ENCODE data around the gene DRAXIN.

Gene DRAXIN

DNA sequence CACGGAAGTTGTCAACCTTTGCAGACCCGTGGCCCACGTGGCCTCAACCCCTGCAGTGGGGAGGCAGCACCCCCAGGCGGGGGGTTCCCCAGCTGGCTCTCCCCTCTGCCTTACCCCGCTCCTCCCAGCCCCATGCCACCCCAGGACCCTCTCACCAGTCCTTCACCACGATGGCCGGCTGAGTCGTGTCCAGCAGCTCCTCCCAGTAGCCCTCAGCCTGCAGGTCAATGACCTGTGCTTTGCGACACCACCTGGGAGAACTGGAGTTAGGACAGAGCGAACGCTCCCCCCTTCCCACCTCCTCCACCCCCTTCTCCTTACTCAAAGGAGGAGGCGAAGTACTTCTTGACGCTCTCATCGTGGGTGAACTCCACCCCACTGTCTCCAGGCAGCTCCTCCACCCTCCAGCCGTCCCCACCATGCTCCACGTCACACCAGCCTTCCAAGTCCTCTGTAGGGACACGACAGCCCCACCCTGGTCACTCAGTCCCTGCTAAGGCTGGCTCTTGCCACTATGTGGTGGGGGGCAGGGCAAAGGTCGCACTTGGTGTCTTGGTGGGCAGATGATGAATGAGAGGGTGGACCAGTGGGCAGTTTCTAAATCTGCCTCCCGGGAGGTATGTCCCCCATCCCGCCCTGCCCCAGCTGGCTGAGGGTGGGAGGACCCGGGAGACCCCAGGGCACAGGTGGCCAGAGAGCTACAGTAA is 41.7 kb upstream of the DRAXIN start:
- H3K4me3 ChIP-seq (ENCODE audit: low read depth, low read length), result no peak overlapping the region
- peak; percentile 29; the same call in 1 of the 2 replicates for TF ChIP-seq ZFHX2 (tag by site-specific recombination; conservative IDR thresholded peaks at IDR 0.05)
- TF ChIP-seq ZBTB21 (tag by site-specific recombination; IDR thresholded peaks at IDR 0.05), result no peak
- no peak for TF ChIP-seq AEBP2 (tag by site-specific recombination; IDR thresholded peaks at IDR 0.05; ENCODE audit: borderline replicate concordance)
- peak; percentile 70 for TF ChIP-seq EGR2 (tag by site-specific recombination; IDR thresholded peaks at IDR 0.05; ENCODE audit: low read depth)
- 0 out of 2 replicates have a peak, but pooled peaks have one; percentile 6 for TF ChIP-seq ZNF624 (tag by site-specific recombination; IDR thresholded peaks at IDR 0.05)
- TF ChIP-seq, protein P1, sequence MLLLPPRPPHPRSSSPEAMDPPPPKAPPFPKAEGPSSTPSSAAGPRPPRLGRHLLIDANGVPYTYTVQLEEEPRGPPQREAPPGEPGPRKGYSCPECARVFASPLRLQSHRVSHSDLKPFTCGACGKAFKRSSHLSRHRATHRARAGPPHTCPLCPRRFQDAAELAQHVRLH (tag by site-specific recombination; IDR thresholded peaks at IDR 0.05), result no peak
- POLR2A ChIA-PET, result interaction anchor here (0.5 to 1.9 kb wide), 5 partner anchors 15 to 1197 kb away, joined by 4 to 11 read pairs (median 4); partner anchors contain the start of gene FBXO6
- H3K4me1 ChIP-seq (ENCODE audit: control insufficient read depth, insufficient read depth, low read length), result no peaks in the 10 kb centered on the region
- CTCF ChIA-PET, result interaction anchor here (0.5 to 3.0 kb wide), 17 partner anchors 9 to 613 kb away, joined by 3 to 29 read pairs (median 4); partner anchors contain the start of gene FBXO6
- no peaks in the 10 kb centered on the region for H3K36me3 ChIP-seq (ENCODE audit: control insufficient read depth in 2 of 2, insufficient read depth in 1 of 2, low read length in 2 of 2)
- H3K9me3 ChIP-seq (ENCODE audit: control insufficient read depth, insufficient read depth, low read depth, low read length), result no peaks in the 10 kb centered on the region
- H3K27ac ChIP-seq (ENCODE audit: extremely low read depth, low read depth, low read length), result no peak overlapping the region

DNA sequence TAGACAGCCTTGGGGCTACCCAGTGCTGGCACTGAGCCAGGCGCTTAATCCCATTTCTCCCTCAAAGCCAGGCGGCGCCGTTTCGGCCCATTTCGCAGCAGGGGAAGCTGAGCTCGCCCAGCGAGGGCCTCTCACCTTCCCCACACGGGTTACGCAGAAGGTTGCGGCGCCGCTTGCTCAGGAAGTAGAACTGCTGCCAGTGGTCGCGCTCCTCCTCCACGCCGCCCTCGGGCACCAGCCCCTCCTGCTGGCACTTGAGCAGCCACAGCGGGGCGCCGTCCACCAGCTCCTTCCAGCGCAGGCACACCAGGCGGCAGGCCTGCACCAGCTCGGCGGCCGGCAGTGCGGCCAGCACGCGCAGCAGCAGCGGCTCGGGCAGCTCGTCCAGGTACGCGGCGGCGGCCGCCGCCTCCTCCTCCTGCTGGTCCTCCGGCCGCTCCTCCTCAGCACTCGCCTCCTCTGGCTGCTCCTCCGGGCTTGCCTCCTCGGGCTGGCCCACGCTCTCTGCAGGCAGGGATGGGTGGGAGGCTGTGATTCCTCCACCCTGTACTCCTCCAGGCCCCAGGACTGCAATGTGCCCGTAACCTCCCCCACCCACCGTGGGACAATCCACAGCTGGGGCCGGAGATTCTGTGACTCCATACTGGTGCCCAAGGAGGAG is 41.0 kb upstream of the DRAXIN start:
- CTCF ChIA-PET, result interaction anchor here (0.5 to 3.0 kb wide), 20 partner anchors 9 to 1006 kb away, joined by 3 to 29 read pairs (median 4); partner anchors contain the start of gene FBXO6
- H3K4me1 ChIP-seq (ENCODE audit: control insufficient read depth, insufficient read depth, low read length), result no peaks in the 10 kb centered on the region
- H3K36me3 ChIP-seq (ENCODE audit: control insufficient read depth in 2 of 2, insufficient read depth in 1 of 2, low read length in 2 of 2), result no peaks in the 10 kb centered on the region
- H3K27ac ChIP-seq (ENCODE audit: extremely low read depth, low read depth, low read length), result no peak overlapping the region; the same call in 1 of the 2 replicates
- POLR2A ChIA-PET, result interaction anchor here (0.5 to 1.9 kb wide), 5 partner anchors 14 to 580 kb away, joined by 4 to 11 read pairs (median 6); partner anchors contain the start of gene FBXO6
- H3K9me3 ChIP-seq (ENCODE audit: control insufficient read depth, insufficient read depth, low read depth, low read length), result no peaks in the 10 kb centered on the region
- peak overlapping the region; percentile 18 for H3K4me3 ChIP-seq (ENCODE audit: low read depth, low read length)
- 0 out of 2 replicates have a peak, but pooled peaks have one; percentile 26 for TF ChIP-seq ZBTB48 (tag by site-specific recombination; IDR thresholded peaks at IDR 0.05)
- TF ChIP-seq ZNF529 (tag by site-specific recombination; IDR thresholded peaks at IDR 0.05; ENCODE audit: insufficient replicate concordance), result no peak
- no peak for TF ChIP-seq ZNF510 (tag by site-specific recombination; IDR thresholded peaks at IDR 0.05; ENCODE audit: insufficient replicate concordance)
- peak; percentile 51 for TF ChIP-seq WT1 (tag by site-specific recombination; IDR thresholded peaks at IDR 0.05)
- no peak for TF ChIP-seq ZNF549 (tag by site-specific recombination; IDR thresholded peaks at IDR 0.05)
- peak; percentile 78; the same call in 1 of the 2 replicates for TF ChIP-seq BCL11A (tag by site-specific recombination; IDR thresholded peaks at IDR 0.05; ENCODE audit: low read depth)
- 0 out of 2 replicates have a peak, but pooled peaks have one; percentile 9 for TF ChIP-seq ZNF398 (tag by site-specific recombination; IDR thresholded peaks at IDR 0.05)
- no peak for TF ChIP-seq ZNF140 (tag by site-specific recombination; IDR thresholded peaks at IDR 0.05)
- TF ChIP-seq, protein P2, sequence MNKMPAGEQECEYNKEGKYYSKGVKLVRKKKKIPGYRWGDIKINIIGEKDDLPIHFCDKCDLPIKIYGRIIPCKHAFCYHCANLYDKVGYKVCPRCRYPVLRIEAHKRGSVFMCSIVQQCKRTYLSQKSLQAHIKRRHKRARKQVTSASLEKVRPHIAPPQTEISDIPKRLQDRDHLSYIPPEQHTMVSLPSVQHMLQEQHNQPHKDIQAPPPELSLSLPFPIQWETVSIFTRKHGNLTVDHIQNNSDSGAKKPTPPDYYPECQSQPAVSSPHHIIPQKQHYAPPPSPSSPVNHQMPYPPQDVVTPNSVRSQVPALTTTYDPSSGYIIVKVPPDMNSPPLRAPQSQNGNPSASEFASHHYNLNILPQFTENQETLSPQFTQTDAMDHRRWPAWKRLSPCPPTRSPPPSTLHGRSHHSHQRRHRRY (tag by site-specific recombination; IDR thresholded peaks at IDR 0.05), result no peak
- TF ChIP-seq KLF17 (tag by site-specific recombination; IDR thresholded peaks at IDR 0.05), result 0 out of 2 replicates have a peak, but pooled peaks have one; percentile 60
- peak; percentile 64 for TF ChIP-seq ZNF843 (tag by site-specific recombination; IDR thresholded peaks at IDR 0.05)
- peak; percentile 87 for TF ChIP-seq ZBTB8A (tag by site-specific recombination; IDR thresholded peaks at IDR 0.05)
- TF ChIP-seq ZBTB10 (tag by site-specific recombination; IDR thresholded peaks at IDR 0.05), result peak; percentile 36; the same call in 1 of the 2 replicates
- no peak for TF ChIP-seq KLF1 (tag by site-specific recombination; IDR thresholded peaks at IDR 0.05)
- no peak; the same call in 1 of the 2 replicates for TF ChIP-seq SP2 (tag by site-specific recombination; IDR thresholded peaks at IDR 0.05)
- no peak for TF ChIP-seq SALL2 (tag by site-specific recombination; IDR thresholded peaks at IDR 0.05; ENCODE audit: borderline replicate concordance)

Data from HEK293 (cell line).